DND-41 (cell line): Measurements from ENCODE around the gene PIP4K2A.

Experiments
- EZH2 ChIP-seq: IDR thresholded peaks from 3 replicates; pipeline ENCODE4 v1.6.1; 2012; ENCODE audit warnings: borderline replicate concordance, low read depth, mild to moderate bottlenecking, moderate library complexity, low read length, inconsistent platforms; ENCODE audit not compliant: severe bottlenecking
- TF ChIP-seq, protein P1 (sequence below): IDR thresholded peaks from 2 replicates; pipeline ENCODE4 v1.5.1; 2012; ENCODE audit warnings: borderline replicate concordance, low read length, moderate library complexity, mild to moderate bottlenecking; ENCODE audit not compliant: poor library complexity, severe bottlenecking; ENCODE audit errors: extremely low read depth

DNA sequence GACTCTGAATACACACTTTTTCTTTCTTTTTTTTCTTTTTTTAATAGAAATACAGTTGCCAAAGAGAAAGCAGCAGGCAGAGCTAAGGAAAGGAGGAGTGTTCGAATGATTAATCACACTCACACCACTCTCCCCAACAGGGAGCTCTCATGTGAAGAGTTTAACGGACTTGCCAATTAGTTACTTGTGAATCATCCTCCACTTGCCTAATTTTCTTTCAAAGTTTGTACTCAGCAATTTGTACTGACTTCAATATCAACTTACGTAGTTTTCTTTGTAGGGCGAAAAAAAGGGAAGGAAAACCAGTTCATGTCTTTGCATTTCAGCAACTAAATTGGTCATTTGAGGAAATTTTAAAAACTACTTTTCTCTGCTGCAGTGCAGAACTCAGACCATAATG is 109.2 kb downstream of the PIP4K2A start:
- TF ChIP-seq, protein P1, sequence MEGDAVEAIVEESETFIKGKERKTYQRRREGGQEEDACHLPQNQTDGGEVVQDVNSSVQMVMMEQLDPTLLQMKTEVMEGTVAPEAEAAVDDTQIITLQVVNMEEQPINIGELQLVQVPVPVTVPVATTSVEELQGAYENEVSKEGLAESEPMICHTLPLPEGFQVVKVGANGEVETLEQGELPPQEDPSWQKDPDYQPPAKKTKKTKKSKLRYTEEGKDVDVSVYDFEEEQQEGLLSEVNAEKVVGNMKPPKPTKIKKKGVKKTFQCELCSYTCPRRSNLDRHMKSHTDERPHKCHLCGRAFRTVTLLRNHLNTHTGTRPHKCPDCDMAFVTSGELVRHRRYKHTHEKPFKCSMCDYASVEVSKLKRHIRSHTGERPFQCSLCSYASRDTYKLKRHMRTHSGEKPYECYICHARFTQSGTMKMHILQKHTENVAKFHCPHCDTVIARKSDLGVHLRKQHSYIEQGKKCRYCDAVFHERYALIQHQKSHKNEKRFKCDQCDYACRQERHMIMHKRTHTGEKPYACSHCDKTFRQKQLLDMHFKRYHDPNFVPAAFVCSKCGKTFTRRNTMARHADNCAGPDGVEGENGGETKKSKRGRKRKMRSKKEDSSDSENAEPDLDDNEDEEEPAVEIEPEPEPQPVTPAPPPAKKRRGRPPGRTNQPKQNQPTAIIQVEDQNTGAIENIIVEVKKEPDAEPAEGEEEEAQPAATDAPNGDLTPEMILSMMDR: no peak
- no peak for TF ChIP-seq EZH2
